ENCODE measurements around the gene SYTL2. TPM values are rescaled to one million over a fixed set of nuclear protein-coding genes. Genes with fewer than 3 reads are reported as not detected.

Gene SYTL2
- polyA plus RNA-seq, 1 donor from 2014 or later = 2.3 TPM

GRCh38 chr11:85795712-85796487, 15.0 kb downstream of the SYTL2 start:
- H3K9me3 ChIP-seq (ENCODE audit: low read length) = no peaks in the 10 kb centered on the region
- no peaks in the 10 kb centered on the region for H4K20me1 ChIP-seq (ENCODE audit: insufficient read depth)
- no peak overlapping the region for H3K27ac ChIP-seq (ENCODE audit: low read length)
- no peak overlapping the region for H3K9ac ChIP-seq (ENCODE audit: low read length)
- H3K4me2 ChIP-seq (ENCODE audit: low read length) = no peak overlapping the region
- H3K4me3 ChIP-seq (ENCODE audit: low read length) = no peak overlapping the region
- no peaks in the 10 kb centered on the region for H3K36me3 ChIP-seq (ENCODE audit: insufficient read depth, low read length)
- H2AFZ ChIP-seq (ENCODE audit: low read depth, low read length) = no peak overlapping the region
- H3F3A ChIP-seq (ENCODE audit: insufficient read depth, low read length, poor library complexity, severe bottlenecking) = no peaks in the 10 kb centered on the region
- TF ChIP-seq RAD21 (conservative IDR thresholded peaks at IDR 0.05) = no peak
- no peaks in the 10 kb centered on the region for H3K79me2 ChIP-seq (replicated peaks; ENCODE audit: insufficient read depth, low read length)
- H3K27me3 ChIP-seq (ENCODE audit: insufficient read depth, low read depth, low read length) = no peaks in the 10 kb centered on the region
- no peaks in the 10 kb centered on the region for H3K9me2 ChIP-seq (ENCODE audit: insufficient read depth, low read length)

GRCh38 chr11:85791409-85791990, 19.4 kb downstream of the SYTL2 start:
- no peaks in the 10 kb centered on the region for H3K79me2 ChIP-seq (replicated peaks; ENCODE audit: insufficient read depth, low read length)
- H3K9me2 ChIP-seq (ENCODE audit: insufficient read depth, low read length) = no peaks in the 10 kb centered on the region
- TF ChIP-seq EP300 (conservative IDR thresholded peaks at IDR 0.05; ENCODE audit: poor library complexity, severe bottlenecking) = no peak
- TF ChIP-seq RAD21 (conservative IDR thresholded peaks at IDR 0.05) = no peak
- TF ChIP-seq TAF1 (IDR thresholded peaks at IDR 0.05; ENCODE audit: low read depth) = no peak
- no peak for TF ChIP-seq POLR2AphosphoS5 (IDR thresholded peaks at IDR 0.05)

GRCh38 chr11:85787809-85788760, 22.9 kb downstream of the SYTL2 start:
- Histone ChIP-seq H3K79me2 (replicated peaks; ENCODE audit: insufficient read depth, low read length) (no peaks in the 10 kb centered on the region), H3K27ac (ENCODE audit: low read length) (no peak overlapping the region), H3K4me2 (ENCODE audit: low read length) (no peak overlapping the region), H2AFZ (ENCODE audit: low read depth, low read length) (no peak overlapping the region), H3K4me3 (ENCODE audit: low read length) (no peak overlapping the region), H4K20me1 (ENCODE audit: insufficient read depth) (no peaks in the 10 kb centered on the region), H3K27me3 (ENCODE audit: insufficient read depth, low read depth, low read length) (no peaks in the 10 kb centered on the region), H3K9me3 (ENCODE audit: low read length) (no peaks in the 10 kb centered on the region), H3K9me2 (ENCODE audit: insufficient read depth, low read length) (no peaks in the 10 kb centered on the region), H3F3A (ENCODE audit: insufficient read depth, low read length, poor library complexity, severe bottlenecking) (no peaks in the 10 kb centered on the region), H3K9ac (ENCODE audit: low read length) (no peak overlapping the region), H3K36me3 (ENCODE audit: insufficient read depth, low read length) (no peaks in the 10 kb centered on the region)
- TF ChIP-seq EP300 (conservative IDR thresholded peaks at IDR 0.05; ENCODE audit: poor library complexity, severe bottlenecking) (no peak), TAF1 (IDR thresholded peaks at IDR 0.05; ENCODE audit: low read depth) (no peak)

More at GRCh38 chr11:85791409-85791990, 19.4 kb downstream of the SYTL2 start:
- no peak overlapping the region for H3K9ac ChIP-seq (ENCODE audit: low read length)
- no peaks in the 10 kb centered on the region for H4K20me1 ChIP-seq (ENCODE audit: insufficient read depth)
- no peaks in the 10 kb centered on the region for H3K9me3 ChIP-seq (ENCODE audit: low read length)
- H3K4me3 ChIP-seq (ENCODE audit: low read length) = no peak overlapping the region
- no peak overlapping the region for H3K27ac ChIP-seq (ENCODE audit: low read length)
- no peak overlapping the region for H3K4me2 ChIP-seq (ENCODE audit: low read length)
- H2AFZ ChIP-seq (ENCODE audit: low read depth, low read length) = no peak overlapping the region
- H3K36me3 ChIP-seq (ENCODE audit: insufficient read depth, low read length) = no peaks in the 10 kb centered on the region
- no peaks in the 10 kb centered on the region for H3K27me3 ChIP-seq (ENCODE audit: insufficient read depth, low read depth, low read length)
- H3F3A ChIP-seq (ENCODE audit: insufficient read depth, low read length, poor library complexity, severe bottlenecking) = no peaks in the 10 kb centered on the region

- no peak overlapping the region for H3K4me3 ChIP-seq (ENCODE audit: low read length)
- no peak overlapping the region for H2AFZ ChIP-seq (ENCODE audit: low read depth, low read length)
- TF ChIP-seq MXI1 (conservative IDR thresholded peaks at IDR 0.05; ENCODE audit: poor library complexity, severe bottlenecking) = no peak
- no peak for TF ChIP-seq EZH2 (IDR thresholded peaks at IDR 0.05; ENCODE audit: borderline replicate concordance, insufficient read depth, low read length, poor library complexity, severe bottlenecking)
- no peak for TF ChIP-seq POLR2AphosphoS5 (IDR thresholded peaks at IDR 0.05)
- TF ChIP-seq CTCF (IDR thresholded peaks at IDR 0.05; ENCODE audit: poor library complexity, severe bottlenecking) = no peak
- TF ChIP-seq REST (IDR thresholded peaks at IDR 0.05; ENCODE audit: borderline replicate concordance) = no peak
- no peak for TF ChIP-seq TAF1 (IDR thresholded peaks at IDR 0.05; ENCODE audit: low read depth)
- no peak for TF ChIP-seq SMC3 (conservative IDR thresholded peaks at IDR 0.05; ENCODE audit: poor library complexity)
- no peaks in the 10 kb centered on the region for H4K20me1 ChIP-seq (ENCODE audit: insufficient read depth)
- H3K9me3 ChIP-seq (ENCODE audit: low read length) = no peaks in the 10 kb centered on the region
- H3F3A ChIP-seq (ENCODE audit: insufficient read depth, low read length, poor library complexity, severe bottlenecking) = no peaks in the 10 kb centered on the region
- no peak overlapping the region for H3K4me2 ChIP-seq (ENCODE audit: low read length)
- no peaks in the 10 kb centered on the region for H3K79me2 ChIP-seq (replicated peaks; ENCODE audit: insufficient read depth, low read length)
- no peak overlapping the region for H3K9ac ChIP-seq (ENCODE audit: low read length)
- H3K36me3 ChIP-seq (ENCODE audit: insufficient read depth, low read length) = no peaks in the 10 kb centered on the region
- H3K27ac ChIP-seq (ENCODE audit: low read length) = no peak overlapping the region
- H3K27me3 ChIP-seq (ENCODE audit: insufficient read depth, low read depth, low read length) = no peaks in the 10 kb centered on the region
- no peaks in the 10 kb centered on the region for H3K9me2 ChIP-seq (ENCODE audit: insufficient read depth, low read length)
Measured at GRCh38 chr11:85787168-85787567, 23.8 kb downstream of the SYTL2 start.

All from neural cell (in vitro differentiated cells).